Endothelial cell (in vitro differentiated cells): ENCODE results near the gene SOST. TPM values are rescaled to one million over a fixed set of nuclear protein-coding genes. Genes with fewer than 3 reads are reported as not detected.

ENCODE experiments used
- DNase-seq: peaks from one replicate; pipeline ENCODE4 v3.0.0; 2021; ENCODE audit warnings: low spot score
- H3K27ac Mint-ChIP-seq: one replicate; pipeline ENCODE4 v1.8.0; 2021; ENCODE audit warnings: mixed read lengths, inconsistent platforms; ENCODE audit not compliant: unreplicated experiment
- H3K27me3 Mint-ChIP-seq: one replicate; pipeline ENCODE4 v1.8.0; 2021; ENCODE audit warnings: mild to moderate bottlenecking, moderate library complexity, mixed read lengths, inconsistent platforms; ENCODE audit not compliant: unreplicated experiment
- H3K36me3 Mint-ChIP-seq: one replicate; pipeline ENCODE4 v1.8.0; 2021; ENCODE audit warnings: mild to moderate bottlenecking, low read depth, mixed read lengths, inconsistent platforms; ENCODE audit not compliant: unreplicated experiment
- H3K4me1 Mint-ChIP-seq: one replicate; pipeline ENCODE4 v1.8.0; 2021; ENCODE audit warnings: mild to moderate bottlenecking, mixed read lengths, inconsistent platforms; ENCODE audit not compliant: unreplicated experiment
- H3K4me3 Mint-ChIP-seq: one replicate; pipeline ENCODE4 v1.8.0; 2021; ENCODE audit warnings: mild to moderate bottlenecking, mixed read lengths, inconsistent platforms; ENCODE audit not compliant: unreplicated experiment
- H3K9me3 Mint-ChIP-seq: one replicate; pipeline ENCODE4 v1.8.0; 2021; ENCODE audit warnings: mixed read lengths, inconsistent platforms; ENCODE audit not compliant: unreplicated experiment
- total RNA-seq: library from RNA; stranded (reverse); fragmentation: NEBNext Ultra II Directional; extraction: Animal tissue kit (Norgen Biotek cat#: 25700); gene quantifications from one replicate; pipeline ENCODE4 v1.2.1, GENCODE V29; 2021; ENCODE audit not compliant: unreplicated experiment
- TF ChIP-seq, protein P1 (sequence below): fragments of 200-600 bp; sonication (generic); IDR thresholded peaks from one replicate; pipeline ENCODE4 v1.5.0; 2021; ENCODE audit warnings: antibody characterized with exemption; ENCODE audit not compliant: unreplicated experiment

Gene SOST
- total RNA-seq, 1 donor from 2014 or later = 29.6 TPM

- peaks cover 4% of the 10 kb centered on the region for H3K36me3 Mint-ChIP-seq
Measured at GRCh38 chr17:43720311-43721060, 38.1 kb downstream of the SOST start.

DNA sequence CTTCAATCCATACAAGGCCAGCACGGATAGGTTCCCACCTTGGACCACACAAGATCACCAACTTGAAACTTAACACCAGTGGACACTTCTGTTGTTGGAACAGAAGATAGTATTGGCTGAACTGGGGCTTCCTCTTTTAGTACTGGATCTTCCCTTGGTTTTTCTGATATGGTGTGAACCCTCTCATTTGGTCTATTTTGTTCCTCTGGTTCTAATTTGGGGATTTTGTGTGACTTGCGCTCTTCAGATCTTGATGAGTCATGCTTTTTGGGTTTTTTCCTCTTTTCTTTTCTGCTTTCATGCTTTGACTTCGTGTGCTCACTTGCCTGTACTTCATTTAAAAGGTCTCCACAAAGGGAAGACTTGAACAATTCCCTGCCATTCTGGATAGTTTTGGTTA is 39.0 kb downstream of the SOST start:
- Mint-ChIP-seq H3K27ac (peak overlapping the region; percentile 70), H3K9me3 (no peaks in the 10 kb centered on the region), H3K4me3 (peak overlapping the region; percentile 61), H3K27me3 (peaks cover 6% of the 10 kb centered on the region), H3K4me1 (peaks cover 58% of the 10 kb centered on the region), H3K36me3 (no peaks in the 10 kb centered on the region)
- TF ChIP-seq, protein P1, sequence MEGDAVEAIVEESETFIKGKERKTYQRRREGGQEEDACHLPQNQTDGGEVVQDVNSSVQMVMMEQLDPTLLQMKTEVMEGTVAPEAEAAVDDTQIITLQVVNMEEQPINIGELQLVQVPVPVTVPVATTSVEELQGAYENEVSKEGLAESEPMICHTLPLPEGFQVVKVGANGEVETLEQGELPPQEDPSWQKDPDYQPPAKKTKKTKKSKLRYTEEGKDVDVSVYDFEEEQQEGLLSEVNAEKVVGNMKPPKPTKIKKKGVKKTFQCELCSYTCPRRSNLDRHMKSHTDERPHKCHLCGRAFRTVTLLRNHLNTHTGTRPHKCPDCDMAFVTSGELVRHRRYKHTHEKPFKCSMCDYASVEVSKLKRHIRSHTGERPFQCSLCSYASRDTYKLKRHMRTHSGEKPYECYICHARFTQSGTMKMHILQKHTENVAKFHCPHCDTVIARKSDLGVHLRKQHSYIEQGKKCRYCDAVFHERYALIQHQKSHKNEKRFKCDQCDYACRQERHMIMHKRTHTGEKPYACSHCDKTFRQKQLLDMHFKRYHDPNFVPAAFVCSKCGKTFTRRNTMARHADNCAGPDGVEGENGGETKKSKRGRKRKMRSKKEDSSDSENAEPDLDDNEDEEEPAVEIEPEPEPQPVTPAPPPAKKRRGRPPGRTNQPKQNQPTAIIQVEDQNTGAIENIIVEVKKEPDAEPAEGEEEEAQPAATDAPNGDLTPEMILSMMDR = no peak
- DNase-seq = no peak

More at GRCh38 chr17:43720311-43721060, 38.1 kb downstream of the SOST start:
- TF ChIP-seq, protein P1 = no peak
- peak; percentile 54 for DNase-seq
- H3K27ac Mint-ChIP-seq = peak overlapping the region; percentile 70
- no peaks in the 10 kb centered on the region for H3K9me3 Mint-ChIP-seq
- H3K4me3 Mint-ChIP-seq = peak overlapping the region; percentile 61
- peaks cover 9% of the 10 kb centered on the region for H3K27me3 Mint-ChIP-seq
- H3K4me1 Mint-ChIP-seq = peaks cover 48% of the 10 kb centered on the region

- no peak for DNase-seq
- Mint-ChIP-seq H3K27ac (peak overlapping the region; percentile 43), H3K9me3 (no peaks in the 10 kb centered on the region), H3K36me3 (no peaks in the 10 kb centered on the region), H3K27me3 (peaks cover 8% of the 10 kb centered on the region), H3K4me3 (no peak overlapping the region), H3K4me1 (peaks cover 64% of the 10 kb centered on the region)
- TF ChIP-seq, protein P1 = no peak
Measured at GRCh38 chr17:43718544-43718943, 40.0 kb downstream of the SOST start.

- H3K27me3 Mint-ChIP-seq = peaks cover 6% of the 10 kb centered on the region
- TF ChIP-seq, protein P1 = no peak
- no peak overlapping the region for H3K27ac Mint-ChIP-seq
- H3K9me3 Mint-ChIP-seq = no peaks in the 10 kb centered on the region
- H3K36me3 Mint-ChIP-seq = no peaks in the 10 kb centered on the region
- no peak for DNase-seq
- H3K4me3 Mint-ChIP-seq = no peak overlapping the region
- H3K4me1 Mint-ChIP-seq = peaks cover 69% of the 10 kb centered on the region
Measured at GRCh38 chr17:43717913-43718312, 40.7 kb downstream of the SOST start.

GRCh38 chr17:43714465-43715149 is 44.0 kb downstream of the SOST start:
- H3K4me1 Mint-ChIP-seq = peaks cover 65% of the 10 kb centered on the region
- no peaks in the 10 kb centered on the region for H3K9me3 Mint-ChIP-seq
- H3K4me3 Mint-ChIP-seq = peak overlapping the region; percentile 49
- peaks cover 7% of the 10 kb centered on the region for H3K36me3 Mint-ChIP-seq
- peaks cover 10% of the 10 kb centered on the region for H3K27me3 Mint-ChIP-seq
- H3K27ac Mint-ChIP-seq = peak overlapping the region; percentile 37
- TF ChIP-seq, protein P1 = no peak
- DNase-seq = no peak
